Sigmoid colon (tissue), 7 donors: ENCODE measurements around the gene WDR90. TPM values are rescaled to one million over a fixed set of nuclear protein-coding genes. Genes with fewer than 3 reads are reported as not detected.

Experiments used
- DNase-seq: peaks from one replicate; pipeline ENCODE4 v3.0.0-alpha.2; 2019
- H3K27ac ChIP-seq, 4 donors: fragments of 200-600 bp; sonication (generic); one replicate each; pipeline ENCODE4 v1.5.1; 2016 to 2019; ENCODE audit warnings: mild to moderate bottlenecking in 1 of 4
- H3K27me3 ChIP-seq, 3 donors: fragments of 200-600 bp; sonication (generic); one replicate each; pipeline ENCODE4 v1.5.1; 2019; ENCODE audit warnings: mild to moderate bottlenecking in 1 of 3
- H3K36me3 ChIP-seq, 4 donors: fragments of 200-600 bp; sonication (generic); one replicate each; pipeline ENCODE4 v1.5.1; 2016 to 2019
- H3K4me1 ChIP-seq, 4 donors: fragments of 200-600 bp; sonication (generic); one replicate each; pipeline ENCODE4 v1.5.1; 2017 to 2019
- H3K4me3 ChIP-seq, 4 donors: fragments of 200-600 bp; sonication (generic); one replicate each; pipeline ENCODE4 v1.5.1; 2017 to 2019; ENCODE audit warnings: mild to moderate bottlenecking in 2 of 4, moderate library complexity in 1 of 4
- H3K9me3 ChIP-seq, 4 donors: fragments of 200-600 bp in 3 of 4; sonication (generic) in 3 of 4; one replicate each; pipeline versions ENCODE4 v1.5.1 to v1.6.1; 2013 to 2019
- EP300 ChIP-seq, 4 donors: sonication (generic); formaldehyde crosslinking; IDR thresholded peaks; one replicate each; pipeline ENCODE4 v1.6.1; 2017; ENCODE audit warnings: antibody characterized with exemption in 4 of 4
- POLR2A ChIP-seq, 2 donors: fragments of 450-650 bp; IDR thresholded peaks; one replicate each; pipeline ENCODE4 v1.6.1; 2016; ENCODE audit warnings: antibody characterized with exemption in 2 of 2, mild to moderate bottlenecking in 2 of 2, moderate library complexity in 2 of 2
- POLR2AphosphoS5 ChIP-seq, 4 donors: sonication (generic); formaldehyde crosslinking; IDR thresholded peaks; one replicate each; pipeline ENCODE4 v1.6.1; 2017; ENCODE audit warnings: antibody characterized with exemption in 4 of 4
- WGBS, 2 donors: extraction: QIAGEN DNeasy Blood & Tissue Kit; methylation state at CpG; one replicate each; pipeline ENCODE4 v1.1.7; 2013; 5-methylcytosine and 5-hydroxymethylcytosine counted together
- intact Hi-C: fragments of 100-400 bp; cut with DNase I; formaldehyde crosslinking; loops from one replicate; pipeline ENCODE4 v1.15.1; 2023
- polyA plus RNA-seq, 3 donors: library from polyadenylated mRNA; stranded (reverse); fragments of 200-250 nt; gene quantifications; one replicate each; pipeline ENCODE4 v1.2.3, GENCODE V29; 2013
- total RNA-seq, 4 donors: library from RNA; depleted of rRNA; stranded (reverse); fragments of >200 nt; gene quantifications; one replicate each; pipeline ENCODE4 v1.1.0, GENCODE V29; 2016
- TF ChIP-seq, protein P1 (sequence below), 4 experiments: fragments of 450-650 bp in 3 of 4; fragments of 200-600 bp in 1 of 4; IDR thresholded peaks; one replicate each; pipeline ENCODE4 v1.5.1; 2016 to 2019; ENCODE audit warnings: antibody characterized with exemption in 4 of 4, mild to moderate bottlenecking in 3 of 4, moderate library complexity in 2 of 4
- donor health status: healthy with polysubstance abuse.
- donor health status: Bipolar disorder and iron deficiency.
- donor health status: healthy.

The WDR90 gene
- total and polyA plus RNA-seq, 7 donors = 5.4 to 49.0 (median 10.3) TPM

DNA sequence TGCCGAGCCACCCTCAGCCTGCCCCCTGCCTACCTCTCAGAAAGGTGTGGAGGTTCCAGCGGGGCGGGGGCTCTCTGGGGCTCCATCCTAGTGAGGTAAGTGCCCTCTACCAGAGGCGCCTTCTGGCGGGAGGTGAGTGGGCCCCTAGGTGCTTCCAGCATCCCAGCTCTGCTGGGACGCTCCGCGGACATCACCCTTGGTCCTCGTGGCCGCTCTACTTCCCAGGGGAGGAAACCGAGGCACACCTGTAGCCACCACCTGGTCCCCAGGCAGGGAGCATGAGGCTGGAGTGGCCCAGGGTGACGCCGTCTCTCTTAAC, 6.2 kb upstream of the WDR90 start:
- 42 to 85% methylated on average over 13 of the region's 13 CpGs for WGBS, 2 donors
- Histone ChIP-seq H3K9me3 (no peaks in the 10 kb centered on the region), H3K27ac (peak overlapping the region; percentile 81 to 91 (median 90)), H3K4me1 (peaks cover 0 to 43% (median 33%) of the 10 kb centered on the region in 4 donors), H3K36me3 (no peaks in the 10 kb centered on the region), H3K4me3 (peak overlapping the region; percentile 49 to 93 (median 84)), H3K27me3 (no peaks in the 10 kb centered on the region)
- TF ChIP-seq EP300 (IDR thresholded peaks at IDR 0.05) (no peak), POLR2A (IDR thresholded peaks at IDR 0.05) (no peak)
- TF ChIP-seq, protein P1, sequence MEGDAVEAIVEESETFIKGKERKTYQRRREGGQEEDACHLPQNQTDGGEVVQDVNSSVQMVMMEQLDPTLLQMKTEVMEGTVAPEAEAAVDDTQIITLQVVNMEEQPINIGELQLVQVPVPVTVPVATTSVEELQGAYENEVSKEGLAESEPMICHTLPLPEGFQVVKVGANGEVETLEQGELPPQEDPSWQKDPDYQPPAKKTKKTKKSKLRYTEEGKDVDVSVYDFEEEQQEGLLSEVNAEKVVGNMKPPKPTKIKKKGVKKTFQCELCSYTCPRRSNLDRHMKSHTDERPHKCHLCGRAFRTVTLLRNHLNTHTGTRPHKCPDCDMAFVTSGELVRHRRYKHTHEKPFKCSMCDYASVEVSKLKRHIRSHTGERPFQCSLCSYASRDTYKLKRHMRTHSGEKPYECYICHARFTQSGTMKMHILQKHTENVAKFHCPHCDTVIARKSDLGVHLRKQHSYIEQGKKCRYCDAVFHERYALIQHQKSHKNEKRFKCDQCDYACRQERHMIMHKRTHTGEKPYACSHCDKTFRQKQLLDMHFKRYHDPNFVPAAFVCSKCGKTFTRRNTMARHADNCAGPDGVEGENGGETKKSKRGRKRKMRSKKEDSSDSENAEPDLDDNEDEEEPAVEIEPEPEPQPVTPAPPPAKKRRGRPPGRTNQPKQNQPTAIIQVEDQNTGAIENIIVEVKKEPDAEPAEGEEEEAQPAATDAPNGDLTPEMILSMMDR (IDR thresholded peaks at IDR 0.05) = no peak
- DNase-seq = no peak
- intact Hi-C loops = no loop called here

DNA sequence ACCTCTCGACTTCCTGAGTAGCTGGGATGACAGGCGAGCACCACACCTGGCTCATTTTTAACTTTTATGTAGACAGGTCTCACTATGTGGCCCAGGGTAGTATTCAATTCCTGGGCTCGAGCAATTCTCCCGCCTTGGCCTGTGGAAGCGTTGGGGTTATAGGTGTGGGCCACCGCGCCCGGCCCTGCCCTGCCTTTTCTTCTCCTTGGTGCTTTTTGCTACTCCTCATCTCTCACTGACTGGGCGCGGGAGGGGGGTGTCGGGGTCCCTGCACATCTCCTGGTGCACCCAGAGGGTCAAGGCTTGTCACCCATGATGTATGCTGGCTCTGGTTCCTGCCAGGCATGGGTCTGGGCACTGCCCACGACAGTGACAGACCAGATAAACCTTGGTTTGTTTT, 4.6 kb upstream of the WDR90 start:
- 69 to 85% methylated on average over 12 of the region's 12 CpGs for WGBS, 2 donors
- no peak for DNase-seq
- intact Hi-C loops = no loop called here
- Histone ChIP-seq H3K9me3 (no peaks in the 10 kb centered on the region), H3K27me3 (no peaks in the 10 kb centered on the region), H3K4me3 (no peak overlapping the region), H3K4me1 (peaks cover 0 to 49% (median 40%) of the 10 kb centered on the region in 4 donors), H3K27ac (no peak overlapping the region), H3K36me3 (no peaks in the 10 kb centered on the region)
- no peak for TF ChIP-seq POLR2A (IDR thresholded peaks at IDR 0.05)
- TF ChIP-seq EP300 (IDR thresholded peaks at IDR 0.05) = no peak
- no peak for TF ChIP-seq POLR2AphosphoS5 (IDR thresholded peaks at IDR 0.05)
- TF ChIP-seq, protein P1 (IDR thresholded peaks at IDR 0.05) = no peak

DNA sequence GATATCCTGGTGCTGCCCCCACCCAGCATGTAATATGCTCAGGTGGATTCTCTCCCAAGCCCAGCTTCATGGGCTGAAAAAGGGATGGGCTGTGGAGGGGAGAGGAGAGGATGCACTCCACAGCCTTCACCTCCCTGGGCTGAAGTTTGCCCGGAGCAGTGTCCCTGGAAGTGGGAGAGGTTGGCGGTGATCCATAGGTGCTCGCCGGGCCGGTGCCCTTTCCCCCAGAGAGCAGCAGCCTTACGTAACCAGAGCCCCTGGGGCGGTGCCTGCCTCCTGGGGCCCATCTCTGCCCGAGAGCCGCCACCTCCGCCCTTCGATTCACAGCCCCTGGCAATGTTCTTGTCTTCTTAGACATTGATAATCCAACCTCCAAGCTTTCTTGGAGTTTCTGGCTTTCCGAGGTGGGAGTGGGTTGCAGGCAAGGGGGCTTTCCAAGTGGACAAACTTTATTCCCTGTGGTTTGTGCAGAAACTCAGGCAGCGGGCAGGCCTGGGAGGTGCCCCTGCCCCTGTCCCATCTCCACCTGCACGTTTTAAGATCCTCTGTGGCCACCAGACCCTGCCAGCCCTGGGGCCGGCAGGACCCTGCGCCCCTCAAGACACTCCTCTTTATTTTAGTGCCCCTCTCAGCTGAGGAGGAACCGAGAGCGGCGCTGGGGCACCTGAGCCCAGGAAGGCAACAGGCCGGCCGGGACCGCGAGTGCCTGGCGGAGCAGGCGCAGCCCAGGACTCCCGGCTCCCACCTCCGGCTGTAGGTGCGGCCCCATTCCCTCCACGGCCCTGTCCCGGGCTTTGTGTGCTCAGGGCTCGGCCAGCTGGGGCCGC, 3.1 kb upstream of the WDR90 start:
- intact Hi-C loops = no loop called here
- no peak overlapping the region for H3K4me3 ChIP-seq
- WGBS, 2 donors = 34 to 76% methylated on average over 32 of the region's 32 CpGs

DNA sequence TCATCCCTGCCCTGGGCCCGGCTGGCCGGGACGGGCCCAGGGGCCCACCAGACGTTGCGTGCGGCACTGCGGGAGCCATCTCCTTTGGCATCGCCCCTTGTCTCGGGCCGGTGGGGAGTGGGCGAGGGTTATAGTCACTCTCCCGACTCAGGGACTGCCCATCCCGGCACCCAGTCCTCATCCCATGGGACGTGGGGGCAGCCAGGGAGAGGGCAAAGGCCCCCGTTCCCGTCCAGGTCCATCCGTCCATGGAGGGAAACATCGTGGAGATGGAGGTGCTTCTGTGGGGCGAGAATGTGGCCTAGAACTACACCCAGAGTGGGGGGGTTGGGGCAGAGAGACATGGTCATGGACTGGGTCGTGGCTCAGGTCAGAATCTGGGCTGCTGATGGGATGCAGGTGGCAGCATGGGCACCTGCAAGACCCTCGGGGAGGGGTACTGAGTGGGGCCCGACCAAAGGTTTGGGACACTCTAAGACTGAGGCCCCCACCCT, 2.4 kb upstream of the WDR90 start:
- no peak for DNase-seq
- H3K27me3 ChIP-seq = no peaks in the 10 kb centered on the region
- H3K4me1 ChIP-seq = peaks cover 0 to 55% (median 46%) of the 10 kb centered on the region in 4 donors
- H3K36me3 ChIP-seq = no peaks in the 10 kb centered on the region
- no peaks in the 10 kb centered on the region for H3K9me3 ChIP-seq
- TF ChIP-seq, protein P1 (IDR thresholded peaks at IDR 0.05) = no peak
- no peak for TF ChIP-seq POLR2A (IDR thresholded peaks at IDR 0.05)
- TF ChIP-seq POLR2AphosphoS5 (IDR thresholded peaks at IDR 0.05) = no peak
- no peak for TF ChIP-seq EP300 (IDR thresholded peaks at IDR 0.05)
- WGBS, 2 donors = 46 to 85% methylated on average over 22 of the region's 22 CpGs
- H3K27ac ChIP-seq = peak overlapping the region in 2 of 4 donors; percentile 22 to 36
- H3K4me3 ChIP-seq = no peak overlapping the region
- intact Hi-C loops = no loop called here

More for the DNA sequence above, 3.1 kb upstream of the WDR90 start:
- Histone ChIP-seq H3K9me3 (no peaks in the 10 kb centered on the region), H3K36me3 (no peaks in the 10 kb centered on the region), H3K27ac (peak overlapping the region in 2 of 4 donors; percentile 22 to 36), H3K27me3 (no peaks in the 10 kb centered on the region), H3K4me1 (peaks cover 0 to 59% (median 49%) of the 10 kb centered on the region in 4 donors)
- no peak for DNase-seq
- TF ChIP-seq EP300 (IDR thresholded peaks at IDR 0.05) (no peak), POLR2AphosphoS5 (IDR thresholded peaks at IDR 0.05) (no peak), POLR2A (IDR thresholded peaks at IDR 0.05) (no peak)
- TF ChIP-seq, protein P1 (IDR thresholded peaks at IDR 0.05) = no peak
